ENCODE measurements around the gene LMO7. TPM values are rescaled to one million over a fixed set of nuclear protein-coding genes. Genes with fewer than 3 reads are reported as not detected.
"Not testable (repeated sequence)": the region's sequence is repeated elsewhere in the genome, so short reads cannot be mapped to it uniquely, and the experiment has no call there.

The LMO7 gene
- total RNA-seq, 6 experiments from 2014 or later: 682 to 843 (median 813) TPM

DNA sequence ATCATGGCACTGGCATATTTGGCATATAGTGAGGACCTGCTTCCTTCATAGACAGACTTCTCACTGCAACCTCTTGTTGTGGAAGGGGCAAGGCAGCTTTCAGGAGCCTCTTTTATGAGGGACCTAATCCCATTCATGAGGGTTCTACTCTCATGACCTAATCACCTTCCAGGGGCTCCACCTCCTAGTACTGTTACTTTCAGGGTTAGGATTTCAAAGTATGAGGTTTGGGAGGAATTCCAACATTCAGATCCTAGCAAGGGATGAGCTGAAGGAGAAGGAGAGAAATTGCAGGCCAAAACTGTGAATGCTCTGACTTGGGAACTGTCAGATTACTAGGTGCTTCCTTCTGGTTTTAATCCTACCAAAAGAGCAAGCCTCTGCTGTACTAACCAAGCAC is 87.8 kb downstream of the LMO7 start:
- H3K9me3 Mint-ChIP-seq: no peaks in the 10 kb centered on the region
- H3K36me3 Mint-ChIP-seq (ENCODE audit: low read depth): peaks cover 76% of the 10 kb centered on the region
- no peak for DNase-seq
- H3K27me3 Mint-ChIP-seq (ENCODE audit: insufficient read depth): peaks cover 33% of the 10 kb centered on the region
- peak overlapping the region; percentile 73 for H3K27ac Mint-ChIP-seq
- H3K4me3 Mint-ChIP-seq: peak overlapping the region; percentile 43
- TF ChIP-seq CTCF (IDR thresholded peaks at IDR 0.05): no peak
- peaks cover 75% of the 10 kb centered on the region for H3K4me1 Mint-ChIP-seq (ENCODE audit: low read depth)

GRCh38 chr13:75724752-75725517 is 88.8 kb downstream of the LMO7 start:
- H3K27ac Mint-ChIP-seq: peak overlapping the region; percentile 58
- H3K9me3 Mint-ChIP-seq: no peaks in the 10 kb centered on the region

DNA sequence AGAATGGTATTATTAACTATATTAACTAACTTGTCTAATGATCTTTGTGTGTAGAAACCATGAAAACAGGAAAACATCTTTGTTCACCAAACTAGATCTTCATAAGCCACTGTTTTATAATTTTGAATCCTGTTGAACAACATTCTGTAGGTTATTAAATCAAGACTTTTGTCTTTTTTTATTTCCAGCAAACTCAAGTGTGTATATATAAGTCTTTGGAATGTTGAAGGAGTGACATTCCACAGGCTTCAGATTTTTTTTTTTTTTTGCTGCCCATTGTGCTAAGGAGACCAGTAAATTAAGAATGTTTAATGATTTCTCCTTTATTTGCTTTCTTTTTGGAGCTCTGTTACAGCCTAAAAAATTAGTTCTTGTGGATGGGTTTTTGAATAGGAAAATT is 89.6 kb downstream of the LMO7 start:
- Mint-ChIP-seq H3K4me3 (peak overlapping the region; percentile 41; the same call in 1 of the 2 replicates), H3K9me3 (no peaks in the 10 kb centered on the region), H3K36me3 (ENCODE audit: low read depth) (peaks cover 63% of the 10 kb centered on the region), H3K27ac (peak overlapping the region; percentile 23; the same call in 1 of the 2 replicates), H3K27me3 (ENCODE audit: insufficient read depth) (peaks cover 23% of the 10 kb centered on the region), H3K4me1 (ENCODE audit: low read depth) (peaks cover 62% of the 10 kb centered on the region)
- DNase-seq: no peak
- no peak for TF ChIP-seq CTCF (IDR thresholded peaks at IDR 0.05)

More at GRCh38 chr13:75724752-75725517, 88.8 kb downstream of the LMO7 start:
- peak overlapping the region; percentile 37 for H3K4me3 Mint-ChIP-seq
- peaks cover 66% of the 10 kb centered on the region for H3K4me1 Mint-ChIP-seq (ENCODE audit: low read depth)
- DNase-seq: no peak
- TF ChIP-seq CTCF (IDR thresholded peaks at IDR 0.05): no peak
- peaks cover 28% of the 10 kb centered on the region for H3K27me3 Mint-ChIP-seq (ENCODE audit: insufficient read depth)
- H3K36me3 Mint-ChIP-seq (ENCODE audit: low read depth): peaks cover 65% of the 10 kb centered on the region

GRCh38 chr13:75726306-75726705 is 90.2 kb downstream of the LMO7 start:
- peak overlapping the region; percentile 5; the same call in 1 of the 2 replicates for H3K4me3 Mint-ChIP-seq
- peaks cover 57% of the 10 kb centered on the region for H3K4me1 Mint-ChIP-seq (ENCODE audit: low read depth)
- H3K9me3 Mint-ChIP-seq: no peaks in the 10 kb centered on the region
- no peak for DNase-seq
- no peak for TF ChIP-seq CTCF (IDR thresholded peaks at IDR 0.05)
- H3K27ac Mint-ChIP-seq: peak overlapping the region; percentile 59; the same call in 1 of the 2 replicates
- H3K27me3 Mint-ChIP-seq (ENCODE audit: insufficient read depth): peaks cover 20% of the 10 kb centered on the region
- peaks cover 62% of the 10 kb centered on the region for H3K36me3 Mint-ChIP-seq (ENCODE audit: low read depth)

DNA sequence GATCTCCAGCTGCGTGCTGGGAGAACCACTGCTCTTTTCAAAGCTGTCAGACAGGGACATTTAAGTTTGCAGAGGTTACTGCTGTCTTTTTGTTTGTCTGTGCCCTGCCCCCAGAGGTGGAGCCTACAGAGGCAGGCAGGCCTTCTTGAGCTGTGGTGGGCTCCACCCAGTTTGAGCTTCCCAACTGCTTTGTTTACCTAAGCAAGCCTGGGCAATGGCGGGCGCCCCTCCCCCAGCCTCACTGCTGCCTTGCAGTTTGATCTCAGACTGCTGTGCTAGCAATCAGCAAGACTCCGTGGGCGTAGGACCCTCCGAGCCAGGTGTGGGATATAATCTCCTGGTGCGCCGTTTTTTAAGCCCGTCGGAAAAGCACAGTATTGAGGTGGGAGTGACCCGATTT is 97.0 kb downstream of the LMO7 start:
- Mint-ChIP-seq H3K36me3 (ENCODE audit: low read depth) (peaks cover 49% of the 10 kb centered on the region), H3K27me3 (ENCODE audit: insufficient read depth) (peaks cover 15% of the 10 kb centered on the region), H3K4me1 (ENCODE audit: low read depth) (peaks cover 44% of the 10 kb centered on the region)
- H3K9me3 Mint-ChIP-seq, H3K4me3 Mint-ChIP-seq, DNase-seq, H3K27ac Mint-ChIP-seq: not testable (repeated sequence)

DNA sequence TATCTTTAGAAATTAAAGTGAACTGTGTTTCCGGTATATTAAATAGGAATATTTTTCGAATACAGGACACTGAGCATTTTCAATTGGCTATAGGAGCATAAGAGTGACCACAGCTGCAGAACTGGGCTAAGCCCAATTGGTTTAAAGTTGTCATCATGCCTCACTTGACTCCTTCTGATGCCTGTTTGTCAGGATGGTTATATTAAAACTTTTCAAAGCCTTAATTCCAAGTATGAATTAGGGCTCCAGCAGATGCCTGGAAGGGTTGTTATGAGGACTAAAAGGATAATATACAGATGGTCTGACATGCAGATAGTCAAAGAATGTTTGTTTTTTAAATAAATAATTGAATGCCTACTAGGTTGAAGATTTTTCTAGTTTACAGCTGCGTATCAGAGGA is 100.0 kb downstream of the LMO7 start:
- Mint-ChIP-seq H3K4me1 (ENCODE audit: low read depth) (peaks cover 73% of the 10 kb centered on the region), H3K9me3 (peaks cover 8% of the 10 kb centered on the region; the same call in 1 of the 2 replicates), H3K4me3 (no peak overlapping the region), H3K36me3 (ENCODE audit: low read depth) (peaks cover 72% of the 10 kb centered on the region), H3K27me3 (ENCODE audit: insufficient read depth) (peaks cover 28% of the 10 kb centered on the region), H3K27ac (peak overlapping the region; percentile 38)
- TF ChIP-seq CTCF (IDR thresholded peaks at IDR 0.05): no peak
- no peak for DNase-seq
